ENCODE results near the gene TRRAP. TPM values are rescaled to one million over a fixed set of nuclear protein-coding genes. Genes with fewer than 3 reads are reported as not detected.

Gene TRRAP
- total RNA-seq, 2 donors from 2014 or later = 21.1 to 25.2 TPM

DNA sequence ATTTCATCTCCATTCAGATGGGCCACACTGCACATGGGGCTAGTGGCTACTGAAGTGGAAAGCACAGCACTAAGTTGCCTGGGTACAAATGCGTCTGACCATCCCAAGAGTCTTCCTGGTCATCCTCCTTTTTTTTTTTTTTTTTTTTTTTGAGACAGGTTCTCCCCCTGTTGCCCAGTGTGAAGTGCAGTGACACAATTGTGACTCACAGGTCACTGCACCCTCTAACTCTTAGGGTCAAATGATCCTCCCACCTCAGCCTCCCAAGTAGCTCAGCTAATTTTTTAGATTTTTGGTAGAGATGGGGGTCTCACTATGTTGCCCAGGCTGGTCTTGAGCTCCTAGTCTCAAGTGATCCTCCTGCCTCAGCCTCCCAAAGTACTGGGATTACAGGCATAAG is 3.4 kb upstream of the TRRAP start:
- H3K4me1 ChIP-seq = peaks cover 16% of the 10 kb centered on the region
- no peaks in the 10 kb centered on the region for H3K36me3 ChIP-seq (replicated peaks in 1 of 2; ENCODE audit: insufficient read depth in 1 of 2, low read depth in 2 of 2)
- no peak overlapping the region for H3K27ac ChIP-seq
- TF ChIP-seq CTCF (IDR thresholded peaks at IDR 0.05) = no peak
- TF ChIP-seq POLR2A (IDR thresholded peaks at IDR 0.05) = no peak
- 70 to 71% methylated on average over 1 of the region's 1 CpG for WGBS, 2 donors
- intact Hi-C loops (cut with DNase I) = no loop called here
- DNase-seq = no peak
- ATAC-seq = no peak
- H3K27me3 ChIP-seq = no peaks in the 10 kb centered on the region
- no peaks in the 10 kb centered on the region for H3K9me3 ChIP-seq
- H3K4me3 ChIP-seq = no peak overlapping the region

- TF ChIP-seq CTCF (IDR thresholded peaks at IDR 0.05) (no peak), POLR2A (IDR thresholded peaks at IDR 0.05) (no peak)
- Histone ChIP-seq H3K27ac (no peak overlapping the region), H3K4me1 (peaks cover 16% of the 10 kb centered on the region), H3K9me3 (no peaks in the 10 kb centered on the region), H3K27me3 (no peaks in the 10 kb centered on the region), H3K4me3 (no peak overlapping the region), H3K36me3 (replicated peaks in 1 of 2; ENCODE audit: insufficient read depth in 1 of 2, low read depth in 2 of 2) (no peaks in the 10 kb centered on the region)
- WGBS, 2 donors = 47% methylated on average over 7 to 9 of the region's 9 CpGs
- intact Hi-C loops (cut with DNase I) = no loop called here
- ATAC-seq (no peak), DNase-seq (no peak)
These were observed 2.8 kb upstream of the TRRAP start for GRCh38 chr7:98875501-98875900.

GRCh38 chr7:98877146-98877545 is 1.2 kb upstream of the TRRAP start:
- Histone ChIP-seq H3K36me3 (replicated peaks in 1 of 2; ENCODE audit: insufficient read depth in 1 of 2, low read depth in 2 of 2) (peaks cover 0 to 2% of the 10 kb centered on the region in 2 donors), H3K4me3 (no peak overlapping the region), H3K9me3 (no peaks in the 10 kb centered on the region), H3K27ac (no peak overlapping the region), H3K4me1 (peaks cover 16% of the 10 kb centered on the region), H3K27me3 (no peaks in the 10 kb centered on the region)
- WGBS, 2 donors = 82 to 85% methylated on average over 6 of the region's 6 CpGs
- no peak for TF ChIP-seq CTCF (IDR thresholded peaks at IDR 0.05)
- TF ChIP-seq POLR2A (IDR thresholded peaks at IDR 0.05) = no peak
- intact Hi-C loops (cut with DNase I) = no loop called here
- DNase-seq (no peak), ATAC-seq (no peak)

DNA sequence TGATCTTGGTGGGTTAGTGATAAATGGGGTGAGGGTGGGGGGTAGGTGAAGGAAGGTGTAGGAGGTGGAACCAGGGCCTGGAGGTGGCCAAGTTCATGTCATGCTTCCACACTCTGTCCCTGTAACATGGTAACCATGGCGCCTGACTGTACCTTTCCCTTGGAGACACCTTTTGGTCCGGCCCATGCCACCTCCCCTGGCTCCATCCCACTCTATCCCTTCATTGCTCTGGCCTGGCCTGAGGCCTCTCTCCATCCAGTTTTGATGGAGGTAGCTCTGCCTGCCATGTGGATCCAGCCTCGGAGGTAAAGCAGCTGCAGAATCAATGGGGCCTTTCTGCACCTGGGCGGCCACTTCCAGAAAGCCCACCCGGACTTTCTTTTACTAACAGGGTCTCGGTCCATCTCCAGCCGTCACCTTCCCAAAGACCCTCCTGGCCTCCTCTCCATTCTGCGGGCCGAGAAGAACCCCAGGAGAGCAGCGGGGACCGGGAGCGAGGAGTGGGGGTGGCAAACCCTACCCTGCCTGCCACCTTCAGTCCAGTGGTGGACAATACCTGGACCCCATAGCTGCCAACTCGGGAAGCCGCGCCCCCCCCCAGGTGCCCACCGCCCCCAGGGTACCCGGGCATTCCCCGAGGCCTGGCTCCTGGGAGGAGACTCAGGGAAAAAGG is 504 bp upstream of the TRRAP start:
- Histone ChIP-seq H3K36me3 (replicated peaks in 1 of 2; ENCODE audit: insufficient read depth in 1 of 2, low read depth in 2 of 2) (peaks cover 0 to 2% of the 10 kb centered on the region in 2 donors), H3K27me3 (no peaks in the 10 kb centered on the region), H3K4me1 (peaks cover 16% of the 10 kb centered on the region), H3K4me3 (peak overlapping the region; percentile 23 to 73), H3K9me3 (no peaks in the 10 kb centered on the region), H3K27ac (peak overlapping the region in 3 of 4 donors; percentile 90 to 97 (median 94))
- TF ChIP-seq POLR2A (IDR thresholded peaks at IDR 0.05) = no peak
- TF ChIP-seq CTCF (IDR thresholded peaks at IDR 0.05) = no peak
- DNase-seq (peak in 3 of 4 donors; percentile 12 to 20 (median 17)), ATAC-seq (no peak)
- intact Hi-C loops (cut with DNase I) = no loop called here
- WGBS, 2 donors = 17 to 29% methylated on average over 12 of the region's 18 CpGs

All from body of pancreas (tissue), 4 donors.